Muscle of back (tissue), 11 donors: ENCODE results near the gene LPAR2. TPM values are rescaled to one million over a fixed set of nuclear protein-coding genes. Genes with fewer than 3 reads are reported as not detected.
A peak's percentile ranks its signal among the peaks of the same experiment; 100 is the strongest.
"Not testable (repeated sequence)": the region's sequence is repeated elsewhere in the genome, so short reads cannot be mapped to it uniquely, and the experiment has no call there.

ENCODE experiments used
- DNase-seq, 3 donors: peaks; one replicate each; pipeline versions ENCODE4 v3.0.0 to v3.0.0-alpha.2; 2013
- polyA plus RNA-seq, 10 donors: library from polyadenylated mRNA; unstranded; fragments of 120-200 nt; gene quantifications; one replicate each; pipeline ENCODE4 v1.2.1, GENCODE V29; 2013; ENCODE audit not compliant: insufficient read length in 10 of 10

The LPAR2 gene
- polyA plus RNA-seq, 10 donors, result 2.8 to 11.6 (median 4.6) TPM

GRCh38 chr19:19598728-19599451, 29.1 kb downstream of the LPAR2 start:
- DNase-seq, result not testable (repeated sequence)

GRCh38 chr19:19597809-19598306, 30.2 kb downstream of the LPAR2 start:
- no peak for DNase-seq

GRCh38 chr19:19595171-19595701, 32.8 kb downstream of the LPAR2 start:
- DNase-seq, result no peak

- no peak for DNase-seq
These were observed 33.6 kb downstream of the LPAR2 start for GRCh38 chr19:19594381-19594780.

GRCh38 chr19:19592690-19593089, 35.3 kb downstream of the LPAR2 start:
- no peak for DNase-seq

GRCh38 chr19:19591133-19591825, 36.7 kb downstream of the LPAR2 start:
- DNase-seq, result peak; percentile 79 to 91 (median 89)

- no peak for DNase-seq
These were observed 39.5 kb downstream of the LPAR2 start for GRCh38 chr19:19588546-19588945.

GRCh38 chr19:19587771-19588170, 40.2 kb downstream of the LPAR2 start:
- DNase-seq, result no peak

- DNase-seq, result no peak
These were observed 43.7 kb downstream of the LPAR2 start for GRCh38 chr19:19584356-19584755.

GRCh38 chr19:19582471-19582870, 45.5 kb downstream of the LPAR2 start:
- DNase-seq, result no peak

- no peak for DNase-seq
These were observed 46.6 kb downstream of the LPAR2 start for GRCh38 chr19:19581391-19581790.

- DNase-seq, result no peak
These were observed 47.6 kb downstream of the LPAR2 start for GRCh38 chr19:19580418-19580817.

GRCh38 chr19:19579533-19580361, 48.3 kb downstream of the LPAR2 start:
- no peak for DNase-seq

- peak in 1 of 3 donors; percentile 34 for DNase-seq
These were observed 49.8 kb downstream of the LPAR2 start for GRCh38 chr19:19578252-19578651.

- no peak for DNase-seq
These were observed 52.6 kb downstream of the LPAR2 start for GRCh38 chr19:19575411-19575810.

Other genes starting within 250 kb of the LPAR2 start
- gene GATAD2A, start 222.5 kb downstream of the LPAR2 start, polyA plus RNA-seq, result 10 to 100 TPM; 44.1 to 57.1 (median 47.3) TPM
- under 1 TPM; 0.29 to 0.75 (median 0.42) TPM for gene TSSK6, start 112.7 kb downstream of the LPAR2 start, polyA plus RNA-seq
- gene NDUFA13, start 112.0 kb downstream of the LPAR2 start, polyA plus RNA-seq, result 100 to 1,000 TPM; 146 to 246 (median 175) TPM
- gene YJEFN3, start 99.3 kb downstream of the LPAR2 start, polyA plus RNA-seq, result 10 to 100 TPM in 1 of 10 donors, 1 to 10 TPM in 9; 2.8 to 11.4 (median 5.8) TPM
- gene CILP2, start 90.0 kb downstream of the LPAR2 start, polyA plus RNA-seq, result 10 to 100 TPM in 1 of 10 donors, 1 to 10 TPM in 6, under 1 TPM in 3; 0.36 to 10.8 (median 3.6) TPM
- 1 to 10 TPM in 9 of 10 donors, under 1 TPM in 1; 0.87 to 3.0 (median 1.8) TPM for gene PBX4, start 9.5 kb downstream of the LPAR2 start, polyA plus RNA-seq
- 1 to 10 TPM; 1.9 to 4.9 (median 2.9) TPM for gene GMIP, start 15.4 kb upstream of the LPAR2 start, polyA plus RNA-seq
- gene ATP13A1, start 35.5 kb upstream of the LPAR2 start, polyA plus RNA-seq, result 10 to 100 TPM; 16.8 to 32.3 (median 26.9) TPM
- gene ZNF101, start 40.6 kb upstream of the LPAR2 start, polyA plus RNA-seq, result 1 to 10 TPM; 4.8 to 8.2 (median 6.9) TPM
- 1 to 10 TPM; 4.2 to 6.0 (median 5.2) TPM for gene ZNF14, start 104.9 kb upstream of the LPAR2 start, polyA plus RNA-seq
- gene ZNF506, start 193.5 kb upstream of the LPAR2 start, polyA plus RNA-seq, result 10 to 100 TPM; 11.7 to 22.9 (median 17.5) TPM
- gene ZNF253, start 237.7 kb upstream of the LPAR2 start, polyA plus RNA-seq, result 10 to 100 TPM; 11.3 to 18.4 (median 12.6) TPM